ENCODE data around the gene ZBTB21. TPM values are rescaled to one million over a fixed set of nuclear protein-coding genes. Genes with fewer than 3 reads are reported as not detected.
A peak's percentile ranks its signal among the peaks of the same experiment; 100 is the strongest.

Gene ZBTB21
- total and polyA plus RNA-seq, 12 donors: 6.8 to 39.1 (median 12.4) TPM

DNA sequence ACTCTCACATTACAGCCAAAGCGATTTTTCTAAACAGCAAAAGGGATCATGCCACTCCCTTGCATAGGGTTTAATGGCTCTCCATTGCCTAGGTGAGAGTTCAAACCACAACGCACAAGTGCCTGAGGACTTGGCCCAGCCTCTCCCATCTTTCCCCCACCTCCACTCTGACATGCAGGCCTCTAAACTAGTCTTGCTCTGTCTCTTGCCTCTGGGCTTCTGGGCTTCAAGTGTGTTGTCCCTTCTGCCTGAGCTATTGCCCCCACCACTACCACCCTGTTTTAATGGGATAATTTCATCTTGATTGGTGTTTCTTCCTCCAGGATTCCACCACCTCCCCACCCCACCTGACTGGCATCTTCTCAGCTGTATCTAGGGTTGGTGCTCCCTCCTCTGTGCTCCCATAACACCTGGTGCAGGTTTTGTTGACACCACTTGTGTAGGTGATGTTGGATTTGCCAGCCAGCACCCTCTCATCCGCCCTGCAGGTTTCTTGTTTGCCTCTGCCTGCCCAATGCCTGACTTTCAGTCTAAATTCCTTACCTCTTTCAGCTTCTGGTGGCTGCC is 2.7 kb upstream of the ZBTB21 start:
- Histone ChIP-seq H3K9me3 (replicated peaks in 1 of 3) (no peaks in the 10 kb centered on the region), H3K4me1 (replicated peaks in 1 of 2) (peaks cover 11 to 26% of the 10 kb centered on the region in 2 donors), H3K36me3 (replicated peaks in 1 of 2) (no peaks in the 10 kb centered on the region), H3K4me3 (no peak overlapping the region), H3K27ac (peak overlapping the region in 2 of 5 donors; percentile 23 to 42), H3K27me3 (no peaks in the 10 kb centered on the region)
- peak in 1 of 7 donors; percentile 44 for DNase-seq
- intact Hi-C loops (cut with DNase I): loop anchor here in 1 of 2 donors (5.0 kb wide), 1 partner anchor 94 kb away; no protein-coding TSS in a partner anchor
- 88 to 100% (median 97%) methylated on average over 3 of the region's 3 CpGs for WGBS, 4 donors
- TF ChIP-seq CTCF (IDR thresholded peaks at IDR 0.05) (no peak), POLR2A (IDR thresholded peaks at IDR 0.05) (no peak)

- Histone ChIP-seq H3K27ac (peak overlapping the region in 1 of 5 donors; percentile 20), H3K4me1 (replicated peaks in 1 of 2) (peaks cover 8 to 23% of the 10 kb centered on the region in 2 donors), H3K4me3 (no peak overlapping the region), H3K27me3 (no peaks in the 10 kb centered on the region), H3K36me3 (replicated peaks in 1 of 2) (no peaks in the 10 kb centered on the region), H3K9me3 (replicated peaks in 1 of 3) (no peaks in the 10 kb centered on the region)
- no peak for TF ChIP-seq POLR2A (IDR thresholded peaks at IDR 0.05)
- TF ChIP-seq CTCF (IDR thresholded peaks at IDR 0.05): no peak
- WGBS, 4 donors: 91 to 97% (median 95%) methylated on average over 9 of the region's 9 CpGs
- intact Hi-C loops (cut with DNase I): loop anchor here in 1 of 2 donors (5.0 kb wide), 1 partner anchor 95 kb away; no protein-coding TSS in a partner anchor
- DNase-seq: peak in 1 of 7 donors; percentile 28
Observed at GRCh38 chr21:42012344-42012743, 2.2 kb upstream of the ZBTB21 start.

DNA sequence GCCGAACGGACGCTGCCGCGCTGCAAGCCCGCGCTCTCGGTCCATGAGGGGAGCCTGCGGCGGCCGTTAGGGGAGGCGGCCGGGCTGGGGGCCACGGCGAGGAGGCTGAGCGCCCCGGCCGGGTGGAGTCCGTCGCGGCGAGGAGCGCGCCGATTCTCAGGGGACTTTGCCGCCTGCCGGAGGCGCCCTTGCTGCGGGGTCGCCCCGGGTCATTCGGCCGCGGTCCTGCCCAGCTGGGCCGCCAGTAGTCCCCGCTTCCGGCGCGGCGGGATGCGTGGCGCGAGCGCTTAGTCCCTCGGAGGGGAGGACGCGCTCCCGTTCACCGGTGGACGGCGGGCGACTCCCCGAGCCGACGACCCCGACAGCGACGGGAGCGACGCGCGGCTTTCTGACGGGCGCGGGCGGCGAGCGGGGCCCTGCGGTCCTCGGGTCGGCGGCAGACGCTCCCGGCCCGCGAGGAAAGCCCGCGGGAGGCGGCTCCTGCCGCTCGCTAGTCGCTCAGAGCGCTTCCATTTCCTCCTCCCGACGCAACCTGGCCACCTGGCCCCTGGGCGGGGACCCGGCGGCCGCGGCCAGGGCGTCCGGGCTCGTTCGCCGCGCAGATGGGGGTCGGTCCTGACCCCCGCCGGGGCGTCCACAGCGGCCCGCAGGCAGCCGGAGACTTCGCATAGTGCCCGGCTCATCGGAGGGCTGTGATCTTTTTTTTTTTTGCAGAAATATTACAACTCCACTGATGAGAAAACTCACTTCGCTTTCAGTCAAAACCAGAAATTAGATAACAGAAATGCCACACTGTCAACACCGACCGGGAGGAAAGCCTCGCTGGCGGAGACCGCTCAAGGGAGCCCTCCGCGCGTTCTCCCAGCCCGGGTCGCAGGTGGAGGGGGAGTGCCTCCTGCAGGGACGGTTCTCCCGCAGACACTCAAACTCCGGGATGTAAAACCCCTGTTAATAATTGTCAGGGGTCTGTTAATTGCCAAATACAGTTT is 641 bp upstream of the ZBTB21 start:
- Histone ChIP-seq H3K9me3 (replicated peaks in 1 of 3) (no peaks in the 10 kb centered on the region), H3K36me3 (replicated peaks in 1 of 2) (no peaks in the 10 kb centered on the region), H3K27me3 (no peaks in the 10 kb centered on the region), H3K4me1 (replicated peaks in 1 of 2) (peaks cover 0 to 13% of the 10 kb centered on the region in 2 donors), H3K4me3 (peak overlapping the region in 3 of 4 donors; percentile 52 to 82 (median 56)), H3K27ac (peak overlapping the region; percentile 73 to 100 (median 98))
- TF ChIP-seq CTCF (IDR thresholded peaks at IDR 0.05): peak in 2 of 6 experiments; percentile 17 to 35
- TF ChIP-seq POLR2A (IDR thresholded peaks at IDR 0.05): peak; percentile 33 to 76
- WGBS, 4 donors: 0 to 2% (median 1%) methylated on average over 32 to 120 of the region's 120 CpGs
- intact Hi-C loops (cut with DNase I): loop anchor here in 1 of 2 donors (5.0 kb wide), 1 partner anchor 96 kb away; no protein-coding TSS in a partner anchor
- peak in 6 of 7 donors; percentile 40 to 74 (median 50) for DNase-seq

All from adrenal gland (tissue), 12 donors.